Stimulated activated naive B cell treated with anti-CD40 and anti-IgM and Interleukin-4, amounts not matched to agents 10 μg/mL and 1 μg/mL and 100 μg/mL, for 72 hours (primary cell): Measurements from ENCODE around the gene FKBP9.
"Not testable (repeated sequence)": the region's sequence is repeated elsewhere in the genome, so short reads cannot be mapped to it uniquely, and the experiment has no call there.

ENCODE experiments used
- ATAC-seq, 2 donors: fragments of 150-1000 bp; cut with Tn5 transposase; replicated peaks; 2 replicates each; pipeline ENCODE4 v1.10.0; 2021; ENCODE audit warnings: moderate library complexity in 1 of 2
- DNase-seq: peaks from one replicate; pipeline ENCODE4 v3.0.0; 2021
- H3K27ac Mint-ChIP-seq: one replicate; pipeline ENCODE4 v1.8.0; 2022; ENCODE audit warnings: mild to moderate bottlenecking, mixed read lengths
- H3K27me3 Mint-ChIP-seq, 2 donors: one replicate each; pipeline ENCODE4 v1.8.0; 2022; ENCODE audit warnings: mixed read lengths in 2 of 2
- H3K36me3 Mint-ChIP-seq, 2 donors: one replicate each; pipeline ENCODE4 v1.8.0; 2022; ENCODE audit warnings: mixed read lengths in 2 of 2, mild to moderate bottlenecking in 1 of 2
- H3K4me1 Mint-ChIP-seq, 2 donors: one replicate each; pipeline ENCODE4 v1.8.0; 2022; ENCODE audit warnings: mixed read lengths in 2 of 2, mild to moderate bottlenecking in 1 of 2
- H3K4me3 Mint-ChIP-seq, 2 donors: one replicate each; pipeline ENCODE4 v1.8.0; 2022; ENCODE audit warnings: mild to moderate bottlenecking in 2 of 2, mixed read lengths in 2 of 2, moderate library complexity in 1 of 2
- H3K9me3 Mint-ChIP-seq, 2 donors: one replicate each; pipeline ENCODE4 v1.8.0; 2022; ENCODE audit warnings: mixed read lengths in 2 of 2, mild to moderate bottlenecking in 1 of 2

The FKBP9 gene

DNA sequence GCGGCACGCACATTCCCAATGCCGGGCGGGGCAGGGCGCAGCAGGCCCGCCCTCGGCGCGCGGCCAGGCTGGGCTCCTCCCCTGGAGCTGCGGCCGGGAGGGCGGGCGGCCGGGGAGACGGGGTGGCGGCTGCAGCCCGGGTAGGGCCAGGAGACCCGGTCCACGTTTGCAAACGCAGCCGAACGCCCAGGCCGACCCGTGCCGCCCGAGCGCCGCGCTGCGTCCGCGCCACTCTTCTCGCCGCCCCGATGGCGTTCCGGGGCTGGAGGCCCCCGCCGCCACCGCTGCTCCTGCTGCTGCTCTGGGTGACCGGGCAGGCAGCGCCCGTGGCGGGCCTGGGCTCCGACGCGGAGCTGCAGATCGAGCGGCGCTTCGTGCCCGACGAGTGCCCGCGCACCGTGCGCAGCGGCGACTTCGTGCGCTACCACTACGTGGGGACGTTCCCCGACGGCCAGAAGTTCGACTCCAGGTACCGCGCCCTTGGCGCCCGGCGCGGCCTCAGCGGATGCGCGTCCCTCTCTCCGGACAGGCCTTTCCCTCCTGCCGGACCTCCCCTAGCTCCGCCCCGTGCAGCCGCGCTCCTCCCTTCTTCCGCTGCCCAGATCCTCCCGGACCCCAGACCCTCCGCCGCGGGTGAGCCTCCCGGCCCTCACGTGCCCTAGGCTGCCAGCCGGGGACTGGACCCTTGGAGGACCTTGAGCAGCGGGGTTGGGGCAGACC lies at the start of gene FKBP9:
FKBP9 (plus strand) TSS at position 115 of the 720 bp plus-strand sequence; CDS start at position 249, 134 bp downstream.
- Mint-ChIP-seq H3K9me3 (no peaks in the 10 kb centered on the region), H3K4me3 (peak within 1 kb of the TSS; percentile 87 to 89), H3K27ac (peak within 1 kb of the TSS; percentile 89), H3K4me1 (peaks cover 4 to 7% of the 10 kb centered on the region in 2 donors), H3K36me3 (peaks cover 2 to 4% of the 10 kb centered on the region in 2 donors), H3K27me3 (peaks cover 20 to 40% of the 10 kb centered on the region in 2 donors)
- peak; percentile 87 for ATAC-seq
- DNase-seq: peak; percentile 31

GRCh38 chr7:32910195-32910594 lies 47.0 kb upstream of the FKBP9 start:
- no peaks in the 10 kb centered on the region for H3K27me3 Mint-ChIP-seq
- no peak overlapping the region for H3K4me3 Mint-ChIP-seq
- peaks cover 8 to 18% of the 10 kb centered on the region in 2 donors for H3K36me3 Mint-ChIP-seq
- H3K9me3 Mint-ChIP-seq: no peaks in the 10 kb centered on the region
- DNase-seq (no peak), ATAC-seq (no peak)
- no peaks in the 10 kb centered on the region for H3K4me1 Mint-ChIP-seq
- H3K27ac Mint-ChIP-seq: no peak overlapping the region

GRCh38 chr7:32914184-32914583 lies 43.1 kb upstream of the FKBP9 start:
- DNase-seq: no peak
- no peaks in the 10 kb centered on the region for H3K27me3 Mint-ChIP-seq

GRCh38 chr7:32915041-32915536 lies 42.2 kb upstream of the FKBP9 start:
- Mint-ChIP-seq H3K9me3 (no peaks in the 10 kb centered on the region), H3K27ac (no peak overlapping the region), H3K4me3 (no peak overlapping the region), H3K27me3 (no peaks in the 10 kb centered on the region), H3K36me3 (peaks cover 30 to 39% of the 10 kb centered on the region in 2 donors), H3K4me1 (peaks cover 0 to 4% of the 10 kb centered on the region in 2 donors)
- ATAC-seq (no peak), DNase-seq (no peak)

More at GRCh38 chr7:32914184-32914583, 43.1 kb upstream of the FKBP9 start:
- Mint-ChIP-seq H3K36me3 (peaks cover 30 to 39% of the 10 kb centered on the region in 2 donors), H3K4me3 (no peak overlapping the region), H3K4me1 (peaks cover 0 to 4% of the 10 kb centered on the region in 2 donors), H3K9me3 (no peaks in the 10 kb centered on the region), H3K27ac (no peak overlapping the region)
- ATAC-seq: no peak

GRCh38 chr7:32916006-32916405 lies 41.2 kb upstream of the FKBP9 start:
- no peak overlapping the region for H3K4me3 Mint-ChIP-seq
- DNase-seq: no peak
- no peak for ATAC-seq
- no peaks in the 10 kb centered on the region for H3K9me3 Mint-ChIP-seq
- H3K36me3 Mint-ChIP-seq: peaks cover 37 to 43% of the 10 kb centered on the region in 2 donors
- H3K4me1 Mint-ChIP-seq: peaks cover 0 to 4% of the 10 kb centered on the region in 2 donors
- no peaks in the 10 kb centered on the region for H3K27me3 Mint-ChIP-seq
- H3K27ac Mint-ChIP-seq: no peak overlapping the region

DNA sequence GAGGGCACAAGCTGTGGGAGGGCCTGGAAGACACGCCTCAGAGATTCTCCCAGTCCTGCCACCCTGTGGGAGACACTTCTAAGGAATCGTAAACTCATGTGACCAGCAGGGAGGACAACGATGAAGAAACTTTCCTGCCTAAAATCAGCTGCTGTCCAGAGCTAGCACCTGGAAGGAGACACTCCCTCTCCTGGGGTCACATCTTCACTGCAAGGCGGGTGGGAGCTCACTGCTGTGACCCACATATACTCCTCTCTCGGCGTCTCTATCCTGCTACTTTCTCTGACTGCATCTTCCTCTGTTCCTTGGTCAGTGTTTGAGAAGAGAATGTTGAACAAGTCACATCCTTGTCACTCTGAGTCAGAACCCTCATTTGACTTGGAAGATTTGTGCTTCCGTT lies 40.2 kb upstream of the FKBP9 start:
- H3K4me3 Mint-ChIP-seq, H3K9me3 Mint-ChIP-seq, H3K27me3 Mint-ChIP-seq, ATAC-seq, H3K4me1 Mint-ChIP-seq, H3K27ac Mint-ChIP-seq, DNase-seq: not testable (repeated sequence)
- peaks cover 41 to 46% of the 10 kb centered on the region in 2 donors for H3K36me3 Mint-ChIP-seq

DNA sequence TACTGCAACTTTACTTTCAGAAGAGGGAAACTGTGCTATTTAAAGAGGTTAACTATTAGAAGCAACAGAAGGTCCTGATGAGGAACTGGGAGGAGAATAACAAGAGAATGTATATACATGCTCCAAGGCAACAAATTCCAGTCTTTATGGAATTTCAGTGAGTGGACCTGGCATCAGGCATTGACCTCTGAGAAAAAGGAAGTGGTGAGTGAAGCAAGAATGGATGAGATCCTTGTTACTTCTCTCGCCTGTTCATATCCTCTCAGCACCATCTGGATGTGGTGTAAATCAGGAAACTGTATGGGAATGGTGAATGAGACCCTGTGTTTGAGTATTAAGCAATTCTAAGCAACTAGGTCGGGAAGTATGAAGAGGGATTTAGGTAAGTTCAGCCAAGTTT lies 35.3 kb upstream of the FKBP9 start:
- Mint-ChIP-seq H3K4me1 (peaks cover 2 to 4% of the 10 kb centered on the region in 2 donors), H3K27ac (no peak overlapping the region), H3K36me3 (peaks cover 35 to 36% of the 10 kb centered on the region in 2 donors), H3K27me3 (no peaks in the 10 kb centered on the region), H3K4me3 (no peak overlapping the region), H3K9me3 (no peaks in the 10 kb centered on the region)
- ATAC-seq (no peak), DNase-seq (no peak)

GRCh38 chr7:32928785-32929298 lies 28.4 kb upstream of the FKBP9 start:
- peaks cover 36 to 42% of the 10 kb centered on the region in 2 donors for H3K36me3 Mint-ChIP-seq
- peak overlapping the region in 1 of 2 donors; percentile 35 for H3K4me3 Mint-ChIP-seq
- H3K27ac Mint-ChIP-seq: peak overlapping the region; percentile 94
- H3K9me3 Mint-ChIP-seq: peaks cover 4% of the 10 kb centered on the region in 2 donors
- no peak for DNase-seq
- H3K27me3 Mint-ChIP-seq: no peaks in the 10 kb centered on the region
- peak; percentile 88 to 93 for ATAC-seq
- peaks cover 21 to 41% of the 10 kb centered on the region in 2 donors for H3K4me1 Mint-ChIP-seq

- ATAC-seq (no peak), DNase-seq (no peak)
- Mint-ChIP-seq H3K4me3 (no peak overlapping the region), H3K36me3 (peaks cover 39 to 44% of the 10 kb centered on the region in 2 donors), H3K27me3 (no peaks in the 10 kb centered on the region), H3K9me3 (peaks cover 4% of the 10 kb centered on the region in 2 donors), H3K27ac (peak overlapping the region; percentile 47), H3K4me1 (peaks cover 21 to 41% of the 10 kb centered on the region in 2 donors)
These were observed 27.7 kb upstream of the FKBP9 start for GRCh38 chr7:32929430-32930143.

- ATAC-seq (no peak), DNase-seq (no peak)
- Mint-ChIP-seq H3K4me1 (peaks cover 21 to 41% of the 10 kb centered on the region in 2 donors), H3K27me3 (no peaks in the 10 kb centered on the region), H3K36me3 (peaks cover 34 to 36% of the 10 kb centered on the region in 2 donors), H3K27ac (no peak overlapping the region), H3K9me3 (peaks cover 4% of the 10 kb centered on the region in 2 donors), H3K4me3 (no peak overlapping the region)
These were observed 26.9 kb upstream of the FKBP9 start for GRCh38 chr7:32930378-32930777.

DNA sequence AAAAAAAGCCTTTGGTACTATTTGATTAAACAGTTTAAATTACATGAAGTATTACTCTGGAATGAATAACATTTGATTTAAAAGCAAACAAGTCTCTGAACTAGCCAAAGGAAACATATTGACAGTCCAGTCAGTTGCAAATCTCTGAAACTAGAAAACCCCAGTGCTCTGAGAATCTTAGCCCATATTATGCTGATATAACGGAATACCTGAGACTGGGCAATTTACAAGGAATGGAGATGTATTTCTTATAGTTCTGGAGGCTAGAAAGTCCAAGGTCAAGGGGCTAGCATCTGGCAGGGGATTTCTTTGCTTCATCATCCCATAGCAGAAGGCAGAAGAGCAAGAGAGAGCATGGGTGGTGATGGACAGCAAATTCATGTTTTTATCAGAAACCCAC lies 21.7 kb upstream of the FKBP9 start:
- Mint-ChIP-seq H3K36me3 (peaks cover 22 to 23% of the 10 kb centered on the region in 2 donors), H3K27ac (no peak overlapping the region), H3K4me1 (peaks cover 8 to 32% of the 10 kb centered on the region in 2 donors), H3K4me3 (no peak overlapping the region), H3K27me3 (no peaks in the 10 kb centered on the region), H3K9me3 (no peaks in the 10 kb centered on the region)
- DNase-seq (no peak), ATAC-seq (no peak)

DNA sequence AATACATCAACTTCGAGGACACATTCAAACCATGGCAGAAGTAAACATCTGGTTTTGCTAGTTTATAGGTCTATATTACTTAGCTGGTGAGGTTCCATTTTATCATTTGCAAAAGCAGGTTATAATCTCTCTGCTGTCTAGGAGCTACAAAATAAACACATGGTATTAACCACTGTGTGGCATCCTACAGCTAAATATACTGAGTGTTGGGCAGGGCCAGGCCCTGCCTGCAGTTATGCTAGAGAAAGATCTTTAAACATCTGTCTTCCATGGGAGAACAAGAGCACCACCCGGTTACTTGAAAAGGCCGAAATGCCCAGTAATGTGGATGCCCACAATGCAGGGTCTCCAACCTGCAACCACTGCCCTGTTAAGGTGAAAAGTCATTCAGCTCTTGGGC lies 20.6 kb upstream of the FKBP9 start:
- Mint-ChIP-seq H3K27ac (no peak overlapping the region), H3K4me1 (peaks cover 8 to 29% of the 10 kb centered on the region in 2 donors), H3K9me3 (no peaks in the 10 kb centered on the region), H3K27me3 (no peaks in the 10 kb centered on the region), H3K4me3 (no peak overlapping the region), H3K36me3 (peaks cover 14 to 15% of the 10 kb centered on the region in 2 donors)
- ATAC-seq (no peak), DNase-seq (no peak)

DNA sequence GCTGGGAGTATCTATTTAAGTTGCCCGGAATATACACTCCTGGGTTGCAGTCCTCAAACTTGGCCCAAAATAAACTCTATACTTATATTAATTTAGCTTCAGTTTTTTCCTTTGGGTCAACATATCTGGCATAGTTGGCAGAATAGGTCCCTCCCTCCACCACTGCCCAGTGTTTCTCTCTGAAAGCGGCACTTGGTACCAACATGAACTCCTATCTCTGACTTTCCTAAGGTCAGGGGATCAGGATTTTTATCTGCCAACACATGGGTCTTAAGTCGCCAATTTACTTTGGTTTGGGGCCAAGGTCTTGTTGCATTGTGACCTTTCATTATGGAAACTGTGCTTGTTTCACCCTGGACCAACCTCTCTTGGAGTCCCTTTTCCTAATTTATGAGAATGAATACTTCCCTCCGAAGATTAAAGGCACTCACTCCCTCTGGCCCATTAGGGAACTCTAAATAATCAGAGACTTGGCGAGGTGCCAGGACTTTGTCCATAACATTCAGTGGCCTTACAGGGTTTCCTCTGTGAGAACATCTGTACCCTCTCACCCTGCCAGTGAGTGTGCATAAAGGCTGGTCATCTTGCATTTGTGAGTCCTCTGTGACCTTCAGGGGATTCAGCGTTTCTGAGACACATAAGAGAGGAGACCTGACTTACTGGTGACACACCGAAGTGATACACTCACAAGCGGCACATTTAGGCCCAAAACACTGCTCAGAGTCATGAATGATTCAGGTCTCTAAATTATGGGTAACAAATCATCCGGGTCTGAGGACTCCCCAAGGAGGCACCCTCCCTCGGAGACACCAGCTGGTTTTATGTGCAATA lies 19.7 kb upstream of the FKBP9 start:
- Mint-ChIP-seq H3K4me3 (no peak overlapping the region), H3K36me3 (peaks cover 10 to 13% of the 10 kb centered on the region in 2 donors), H3K4me1 (peaks cover 13 to 33% of the 10 kb centered on the region in 2 donors), H3K27ac (no peak overlapping the region), H3K27me3 (no peaks in the 10 kb centered on the region), H3K9me3 (no peaks in the 10 kb centered on the region)
- DNase-seq: no peak
- ATAC-seq: no peak

- ATAC-seq: no peak
- Mint-ChIP-seq H3K27ac (no peak overlapping the region), H3K4me3 (peak overlapping the region; percentile 95 to 99), H3K4me1 (peaks cover 13 to 33% of the 10 kb centered on the region in 2 donors), H3K27me3 (peaks cover 0 to 4% of the 10 kb centered on the region in 2 donors), H3K36me3 (peaks cover 6 to 7% of the 10 kb centered on the region in 2 donors), H3K9me3 (no peaks in the 10 kb centered on the region)
- no peak for DNase-seq
These were observed 16.1 kb upstream of the FKBP9 start for GRCh38 chr7:32941181-32941580.
